Small intestine (tissue), 7 donors: ENCODE measurements around the gene KAZALD1. TPM values are rescaled to one million over a fixed set of nuclear protein-coding genes. Genes with fewer than 3 reads are reported as not detected.

ENCODE experiments used
- DNase-seq, 2 donors: peaks; one replicate each; pipeline versions ENCODE4 v3.0.0 to v3.0.0-alpha.2; 2013
- FAIRE-seq: peaks from 2 replicates; lab custom pipeline; 2012; peaks lifted over from hg19 to GRCh38; lab: Jason Lieb, UNC
- H3K27ac ChIP-seq, 3 donors: one replicate each; pipeline ENCODE4 v1.5.1; 2013; ENCODE audit warnings: low read length in 2 of 3, mild to moderate bottlenecking in 2 of 3, control low read depth in 1 of 3, inconsistent platforms in 1 of 3, low read depth in 1 of 3, moderate library complexity in 1 of 3
- H3K27me3 ChIP-seq, 3 donors: one replicate each; pipeline ENCODE4 v1.6.1; 2013; ENCODE audit warnings: low read length in 3 of 3, inconsistent platforms in 1 of 3; ENCODE audit not compliant: control insufficient read depth in 3 of 3, insufficient read depth in 3 of 3
- H3K36me3 ChIP-seq, 3 donors: one replicate each; pipeline ENCODE4 v1.6.1; 2013; ENCODE audit warnings: low read length in 3 of 3, inconsistent platforms in 1 of 3, low read depth in 1 of 3, mild to moderate bottlenecking in 1 of 3, moderate library complexity in 1 of 3; ENCODE audit not compliant: control insufficient read depth in 3 of 3, insufficient read depth in 2 of 3
- H3K4me1 ChIP-seq, 3 donors: one replicate each; pipeline ENCODE4 v1.6.1; 2013; ENCODE audit warnings: low read length in 2 of 3, inconsistent platforms in 1 of 3, low read depth in 1 of 3, mild to moderate bottlenecking in 1 of 3, moderate library complexity in 1 of 3; ENCODE audit not compliant: control insufficient read depth in 3 of 3, insufficient read depth in 2 of 3
- H3K4me3 ChIP-seq, 3 donors: one replicate each; pipeline ENCODE4 v1.5.1; 2013; ENCODE audit warnings: low read length in 3 of 3, control low read depth in 1 of 3, inconsistent platforms in 1 of 3, low read depth in 1 of 3, mild to moderate bottlenecking in 1 of 3, moderate library complexity in 1 of 3
- H3K9me3 ChIP-seq, 2 donors: one replicate each; pipeline ENCODE4 v1.6.1; 2013; ENCODE audit warnings: low read depth in 1 of 2, low read length in 1 of 2; ENCODE audit not compliant: control insufficient read depth in 2 of 2, insufficient read depth in 1 of 2
- WGBS, 3 donors: extraction: QIAGEN DNeasy Blood & Tissue Kit; methylation state at CpG; one replicate each; pipeline ENCODE4 v1.1.7; 2013; 5-methylcytosine and 5-hydroxymethylcytosine counted together
- polyA plus RNA-seq, 4 donors: library from polyadenylated mRNA; stranded (reverse) in 3 of 4; unstranded in 1 of 4; fragments of 200-250 nt in 3 of 4; fragments of 120-200 nt in 1 of 4; gene quantifications; one replicate each; pipeline versions ENCODE4 v1.2.1 to v1.2.3, GENCODE V29; 2013
- donor health status: healthy with polysubstance abuse.
- donor health status: control.
- donor health status: control.
- donor health status: Bipolar disorder and iron deficiency.
- donor health status: healthy.

The KAZALD1 gene
- polyA plus RNA-seq, 4 donors = 8.1 to 76.0 (median 33.1) TPM

GRCh38 chr10:101107771-101108170, 46.0 kb downstream of the KAZALD1 start:
- 87 to 92% (median 89%) methylated on average over 5 of the region's 5 CpGs for WGBS, 3 donors
- Histone ChIP-seq H3K9me3 (no peaks in the 10 kb centered on the region), H3K4me3 (no peak overlapping the region), H3K36me3 (no peaks in the 10 kb centered on the region), H3K4me1 (no peaks in the 10 kb centered on the region), H3K27ac (no peak overlapping the region), H3K27me3 (peaks cover 0 to 24% (median 5%) of the 10 kb centered on the region in 3 donors)
- DNase-seq (no peak), FAIRE-seq (no peak)

- H3K4me1 ChIP-seq = no peaks in the 10 kb centered on the region
- no peak overlapping the region for H3K27ac ChIP-seq
- peaks cover 0 to 19% (median 7%) of the 10 kb centered on the region in 3 donors for H3K27me3 ChIP-seq
- no peaks in the 10 kb centered on the region for H3K36me3 ChIP-seq
- DNase-seq = no peak
- no peak for FAIRE-seq
- no peak overlapping the region for H3K4me3 ChIP-seq
- WGBS, 3 donors = 30 to 46% (median 38%) methylated on average over 6 of the region's 6 CpGs
- no peaks in the 10 kb centered on the region for H3K9me3 ChIP-seq
Measured at GRCh38 chr10:101110856-101111523, 49.2 kb downstream of the KAZALD1 start.

GRCh38 chr10:101111547-101111946, 49.8 kb downstream of the KAZALD1 start:
- DNase-seq (no peak), FAIRE-seq (no peak)
- Histone ChIP-seq H3K36me3 (no peaks in the 10 kb centered on the region), H3K4me3 (no peak overlapping the region), H3K9me3 (no peaks in the 10 kb centered on the region), H3K4me1 (no peaks in the 10 kb centered on the region), H3K27ac (no peak overlapping the region), H3K27me3 (peaks cover 0 to 22% (median 9%) of the 10 kb centered on the region in 3 donors)
- WGBS, 3 donors = 82 to 90% (median 84%) methylated on average over 8 of the region's 8 CpGs

GRCh38 chr10:101112799-101113594, 51.2 kb downstream of the KAZALD1 start:
- DNase-seq = peak in 1 of 2 donors; percentile 35
- Histone ChIP-seq H3K27ac (no peak overlapping the region), H3K4me1 (no peaks in the 10 kb centered on the region), H3K36me3 (no peaks in the 10 kb centered on the region), H3K4me3 (no peak overlapping the region), H3K27me3 (peaks cover 0 to 19% (median 4%) of the 10 kb centered on the region in 3 donors), H3K9me3 (no peaks in the 10 kb centered on the region)
- 10 to 17% (median 14%) methylated on average over 12 of the region's 12 CpGs for WGBS, 3 donors
- no peak for FAIRE-seq

GRCh38 chr10:101113890-101114403, 52.2 kb downstream of the KAZALD1 start:
- Histone ChIP-seq H3K27me3 (peaks cover 0 to 16% (median 6%) of the 10 kb centered on the region in 3 donors), H3K4me3 (no peak overlapping the region), H3K9me3 (no peaks in the 10 kb centered on the region), H3K27ac (no peak overlapping the region), H3K4me1 (peaks cover 0 to 1% (median 0%) of the 10 kb centered on the region in 3 donors), H3K36me3 (no peaks in the 10 kb centered on the region)
- WGBS, 3 donors = 54 to 64% (median 64%) methylated on average over 2 of the region's 2 CpGs
- no peak for DNase-seq
- no peak for FAIRE-seq

- DNase-seq = no peak
- H3K9me3 ChIP-seq = no peaks in the 10 kb centered on the region
- H3K27ac ChIP-seq = no peak overlapping the region
- H3K36me3 ChIP-seq = no peaks in the 10 kb centered on the region
- WGBS, 3 donors = 50 to 69% (median 59%) methylated on average over 2 of the region's 2 CpGs
- no peak for FAIRE-seq
- peaks cover 0 to 3% (median 0%) of the 10 kb centered on the region in 3 donors for H3K4me1 ChIP-seq
- peaks cover 0 to 22% (median 7%) of the 10 kb centered on the region in 3 donors for H3K27me3 ChIP-seq
- H3K4me3 ChIP-seq = no peak overlapping the region
Measured at GRCh38 chr10:101114646-101115045, 52.9 kb downstream of the KAZALD1 start.

Other genes starting within 250 kb of the KAZALD1 start
- 10 to 100 TPM in 1 of 4 donors, 1 to 10 TPM in 3; 3.8 to 29.2 (median 5.6) TPM for gene SLF2, start 149.0 kb upstream of the KAZALD1 start, polyA plus RNA-seq
- gene SEMA4G, start 92.5 kb upstream of the KAZALD1 start, polyA plus RNA-seq = 100 to 1,000 TPM in 2 of 4 donors, 10 to 100 TPM in 2; 44.9 to 153 (median 104) TPM
- 100 to 1,000 TPM in 3 of 4 donors, 10 to 100 TPM in 1; 90.1 to 122 (median 107) TPM for gene MRPL43, start 74.5 kb upstream of the KAZALD1 start, polyA plus RNA-seq
- 10 to 100 TPM in 1 of 4 donors, 1 to 10 TPM in 3; 1.6 to 10.2 (median 4.7) TPM for gene TWNK, start 74.4 kb upstream of the KAZALD1 start, polyA plus RNA-seq
- gene LZTS2, start 62.2 kb upstream of the KAZALD1 start, polyA plus RNA-seq = 10 to 100 TPM; 13.6 to 59.6 (median 29.0) TPM
- 10 to 100 TPM in 3 of 4 donors, 1 to 10 TPM in 1; 3.1 to 52.6 (median 28.8) TPM for gene PDZD7, start 30.9 kb upstream of the KAZALD1 start, polyA plus RNA-seq
- 100 to 1,000 TPM in 2 of 4 donors, 10 to 100 TPM in 2; 35.0 to 222 (median 87.5) TPM for gene SFXN3, start 30.8 kb upstream of the KAZALD1 start, polyA plus RNA-seq
- gene TLX1, start 69.3 kb downstream of the KAZALD1 start, polyA plus RNA-seq = 1 to 10 TPM in 2 of 4 donors, under 1 TPM in 2; 0.27 to 2.7 (median 1.2) TPM
- gene LBX1, start 167.5 kb downstream of the KAZALD1 start, polyA plus RNA-seq = under 1 TPM in 1 of 4 donors, not detected in 3; 0.04 TPM